Measurements from ENCODE around the gene HSPA1A.
A peak's percentile ranks its signal among the peaks of the same experiment; 100 is the strongest.
"Not testable (repeated sequence)": the region's sequence is repeated elsewhere in the genome, so short reads cannot be mapped to it uniquely, and the experiment has no call there.

HSPA1A gene

DNA sequence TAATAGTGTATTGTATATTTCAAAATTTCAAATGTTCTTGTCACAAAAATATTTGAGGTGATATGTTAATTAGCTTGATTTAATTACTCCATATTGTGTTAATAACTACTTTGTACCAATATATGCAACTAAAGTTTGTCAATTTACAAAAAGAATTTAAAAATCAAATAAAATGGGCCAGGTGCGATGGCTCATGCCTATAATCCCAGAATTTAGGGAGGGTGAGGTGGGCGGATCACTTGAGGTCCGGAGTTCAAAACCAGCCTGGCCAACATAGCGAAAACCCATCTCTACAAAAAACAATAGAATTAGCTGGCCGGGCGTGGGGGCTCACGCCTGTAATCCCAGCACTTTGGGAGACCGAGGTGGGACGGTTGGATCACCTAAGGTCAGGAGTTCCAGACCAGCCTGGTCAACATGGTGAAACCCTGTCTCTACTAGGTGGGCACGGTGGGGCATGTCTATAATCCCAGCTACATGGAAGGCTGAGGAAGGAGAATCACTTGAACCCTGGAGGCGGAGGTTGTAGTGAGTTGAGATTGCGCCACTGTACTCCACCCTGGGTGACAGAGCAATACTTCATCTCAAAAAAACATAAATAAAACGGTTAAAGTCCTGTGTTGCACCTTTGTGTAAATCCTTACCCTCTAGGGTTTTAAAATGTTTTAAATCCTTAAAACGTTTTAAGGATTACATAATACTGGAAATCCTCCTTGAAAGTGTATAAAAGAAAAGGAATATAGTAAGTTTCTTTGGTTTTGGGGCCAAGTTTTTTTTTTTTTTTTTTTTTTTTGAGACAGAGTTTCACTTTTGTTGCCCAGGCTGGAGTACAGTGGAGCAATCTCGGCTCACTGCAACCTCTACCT, 16.2 kb downstream of the HSPA1A start:
- H3K4me3 ChIP-seq (ENCODE audit: low read depth, low read length), result peak overlapping the region; percentile 56
- in situ Hi-C loops (cut with HindIII; ENCODE audit: low sequenced_read_pairs), result no loop called here
- TF ChIP-seq CTCF (IDR thresholded peaks at IDR 0.05; ENCODE audit: low read depth, low read length, missing control alignments), result no peak
- DNase-seq (ENCODE audit: low read depth), result no peak

DNA sequence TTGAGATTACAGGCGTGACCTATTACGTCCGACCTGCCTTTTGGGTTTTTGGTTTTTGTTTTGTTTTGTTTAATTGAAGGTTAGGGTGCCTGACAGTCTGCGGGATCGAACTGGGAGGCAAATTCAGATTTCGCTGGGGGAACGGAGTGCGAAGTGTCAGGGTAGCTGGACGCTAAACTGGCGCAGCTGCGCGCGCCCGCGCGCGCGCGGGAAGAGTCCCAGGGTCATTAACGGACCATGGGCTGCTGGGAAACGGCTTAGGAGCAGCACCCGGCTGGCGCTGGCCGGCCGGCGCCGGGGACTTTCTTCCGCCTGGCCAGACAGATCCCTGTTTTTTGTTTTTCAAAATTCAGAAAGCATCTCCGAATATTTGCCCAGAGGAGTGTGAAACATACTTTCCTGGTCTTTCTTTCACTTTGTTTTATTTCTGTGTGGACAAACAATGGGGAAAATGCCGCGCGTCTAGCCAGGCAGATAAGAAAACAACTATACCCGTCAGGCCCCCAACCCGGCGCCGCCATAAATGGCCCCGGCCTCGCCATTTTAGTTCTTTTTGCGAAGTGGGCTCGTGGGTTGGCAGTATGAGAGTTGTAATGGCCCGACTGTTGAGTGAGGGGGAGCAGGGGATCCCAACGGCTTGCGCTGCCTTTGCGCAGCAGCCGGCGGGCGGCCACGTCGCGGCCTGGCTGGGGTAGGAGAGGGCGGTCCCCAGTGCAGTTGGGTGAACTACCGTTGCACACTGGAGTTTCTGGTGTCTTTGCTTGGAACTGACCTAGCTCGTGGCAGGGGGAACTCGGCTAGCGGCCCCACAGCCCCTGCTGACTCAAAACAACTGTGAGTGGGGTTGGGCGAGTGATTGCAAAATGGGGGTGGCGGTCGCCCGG, 19.3 kb downstream of the HSPA1A start:
- in situ Hi-C loops (cut with HindIII; ENCODE audit: low sequenced_read_pairs), result no loop called here

DNA sequence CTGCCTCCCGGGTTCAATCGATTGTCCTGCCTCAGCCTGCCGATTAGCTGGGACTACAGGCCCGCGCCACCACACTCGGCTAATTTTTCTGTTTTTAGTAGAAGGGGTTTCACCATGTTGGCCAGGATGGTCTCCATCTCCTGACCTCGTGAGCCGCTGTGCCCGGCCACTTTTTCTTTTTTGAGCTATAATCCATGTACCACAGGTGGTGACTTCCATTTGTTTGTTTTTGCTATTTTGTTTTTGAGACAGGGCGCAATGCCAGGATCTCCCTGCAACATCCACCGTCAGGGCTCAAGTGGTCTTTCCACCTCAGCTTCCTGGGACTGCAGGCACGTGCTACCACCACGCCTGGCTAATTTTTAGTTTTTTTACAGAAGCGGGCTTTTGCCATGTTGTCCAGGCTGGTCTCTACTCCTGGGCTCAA, 20.7 kb downstream of the HSPA1A start:
- DNase-seq (ENCODE audit: low read depth), result no peak
- no peak for TF ChIP-seq CTCF (IDR thresholded peaks at IDR 0.05; ENCODE audit: low read depth, low read length, missing control alignments)
- in situ Hi-C loops (cut with HindIII; ENCODE audit: low sequenced_read_pairs), result no loop called here

More for the DNA sequence above, 19.3 kb downstream of the HSPA1A start:
- H3K4me3 ChIP-seq (ENCODE audit: low read depth, low read length), result peak overlapping the region; percentile 78
- TF ChIP-seq CTCF (IDR thresholded peaks at IDR 0.05; ENCODE audit: low read depth, low read length, missing control alignments), result no peak
- peak; percentile 51 for DNase-seq (ENCODE audit: low read depth)

GRCh38 chr6:31836474-31837368, 21.4 kb downstream of the HSPA1A start:
- TF ChIP-seq CTCF (IDR thresholded peaks at IDR 0.05; ENCODE audit: low read depth, low read length, missing control alignments), result no peak
- H3K4me3 ChIP-seq (ENCODE audit: low read depth, low read length), result peak overlapping the region; percentile 78
- in situ Hi-C loops (cut with HindIII; ENCODE audit: low sequenced_read_pairs), result no loop called here
- no peak for DNase-seq (ENCODE audit: low read depth)

More for the DNA sequence above, 20.7 kb downstream of the HSPA1A start:
- H3K4me3 ChIP-seq (ENCODE audit: low read depth, low read length), result peak overlapping the region; percentile 78

DNA sequence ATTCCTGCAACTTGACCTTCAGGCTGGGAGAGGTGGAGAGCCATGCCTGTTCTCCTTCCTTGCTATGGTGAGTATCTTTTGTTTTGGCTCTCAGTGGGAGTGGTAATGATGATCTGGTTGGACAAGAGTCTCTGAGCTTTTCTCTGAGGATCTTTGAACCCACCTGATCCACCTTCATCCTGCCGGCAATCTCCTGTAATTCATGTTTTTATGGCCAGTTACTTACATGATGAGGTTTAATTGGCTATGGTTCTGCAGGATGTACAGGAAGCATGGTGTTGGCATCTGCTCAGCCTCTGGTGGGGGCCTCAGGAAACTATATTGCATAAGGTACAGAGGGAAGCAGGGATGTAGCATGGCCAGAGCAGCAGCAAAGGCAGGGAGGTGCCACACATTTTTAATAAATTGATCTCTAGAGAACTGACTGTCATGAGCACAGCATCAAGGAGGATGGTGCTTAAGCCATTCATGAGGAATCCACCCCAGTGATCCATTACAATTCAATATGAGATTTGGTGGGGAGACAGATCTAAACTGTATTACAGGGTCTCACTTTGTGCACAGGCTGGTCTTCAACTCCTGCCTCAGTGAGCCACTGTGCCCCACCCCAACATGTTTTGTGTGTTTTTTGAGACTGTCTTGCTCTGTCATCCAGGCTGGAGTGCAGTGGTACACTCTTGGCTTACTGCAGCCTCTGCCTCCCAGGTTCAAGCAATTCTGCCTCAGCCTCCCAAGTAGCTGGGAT, 22.2 kb downstream of the HSPA1A start:
- in situ Hi-C loops (cut with HindIII; ENCODE audit: low sequenced_read_pairs), result no loop called here
- no peak for DNase-seq (ENCODE audit: low read depth)
- TF ChIP-seq CTCF (IDR thresholded peaks at IDR 0.05; ENCODE audit: low read depth, low read length, missing control alignments), result no peak
- H3K4me3 ChIP-seq (ENCODE audit: low read depth, low read length), result peak overlapping the region; percentile 78

DNA sequence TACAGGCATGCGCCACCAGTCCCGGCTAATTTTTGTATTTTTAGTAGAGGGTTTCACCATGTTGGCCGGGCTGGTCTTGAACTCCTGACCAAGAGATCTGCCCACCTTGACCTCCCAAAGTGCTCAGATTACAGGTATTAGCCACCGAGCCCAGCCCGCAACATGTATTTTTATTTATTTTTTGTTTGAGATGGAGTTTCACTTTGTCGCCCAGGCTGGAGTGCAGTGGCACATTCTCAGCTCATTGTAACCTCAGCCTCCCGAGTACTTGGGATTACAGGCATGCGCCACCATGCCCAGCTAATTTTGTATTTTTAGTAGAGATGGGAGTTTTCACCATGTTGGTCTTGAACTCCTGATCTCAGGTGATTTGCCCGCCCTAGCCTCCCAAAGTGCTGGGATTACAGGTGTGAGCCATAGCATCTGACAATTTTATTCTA, 22.8 kb downstream of the HSPA1A start:
- in situ Hi-C loops (cut with HindIII; ENCODE audit: low sequenced_read_pairs); DNase-seq (ENCODE audit: low read depth): not testable (repeated sequence)
- H3K4me3 ChIP-seq (ENCODE audit: low read depth, low read length), result peak overlapping the region; percentile 78
